SK-N-SH (cell line): ENCODE data around the gene FAM47E. TPM values are rescaled to one million over a fixed set of nuclear protein-coding genes. Genes with fewer than 3 reads are reported as not detected.
"Not testable (repeated sequence)": the region's sequence is repeated elsewhere in the genome, so short reads cannot be mapped to it uniquely, and the experiment has no call there.

Experiments used
- CTCF ChIA-PET: fragments of 300-600, 350-600 bp; formaldehyde crosslinking; extraction: SDS; loops from one replicate; lab custom pipeline; 2021; lab: Yijun Ruan, JAX
- POLR2A ChIA-PET: fragments of 350-600 bp; sonication (Branson Sonifier 250); formaldehyde crosslinking; extraction: SDS; loops from one replicate; lab custom pipeline; 2020; ENCODE audit warnings: antibody characterized with exemption, inconsistent platforms; lab: Yijun Ruan, JAX
- DNase-seq: peaks from one replicate; pipeline ENCODE4 v3.0.0; 2012
- H2AFZ ChIP-seq: fragments of 200-600 bp; sonication (generic); 2 replicates; pipeline ENCODE4 v1.8.1; 2016; ENCODE audit warnings: antibody characterized with exemption, mild to moderate bottlenecking, low read depth
- H3F3A ChIP-seq: fragments of 200-600 bp; sonication (generic); replicated peaks from 2 replicates; pipeline ENCODE3; 2016; ENCODE audit warnings: antibody characterized with exemption, mild to moderate bottlenecking; ENCODE audit not compliant: insufficient read depth
- H3K27ac ChIP-seq, 2 experiments: fragments of 200-500 bp in 1 of 2; fragments of 200-600 bp in 1 of 2; sonication (Bioruptor generic) in 1 of 2; sonication (generic), shearing (Covaris generic) in 1 of 2; 2 replicates each; pipeline versions ENCODE4 v1.5.1 to v1.6.1; 2014 to 2016; ENCODE audit warnings: low read depth in 2 of 2, inconsistent platforms in 1 of 2, low read length in 1 of 2, mild to moderate bottlenecking in 1 of 2, mixed read lengths in 1 of 2
- H3K27me3 ChIP-seq: fragments of 200-600 bp; sonication (generic), shearing (Covaris generic); 2 replicates; pipeline ENCODE4 v1.6.1; 2016; ENCODE audit warnings: mixed run types; ENCODE audit not compliant: insufficient read depth
- H3K36me3 ChIP-seq, 2 experiments: fragments of 200-500 bp in 1 of 2; fragments of 200-600 bp in 1 of 2; sonication (Bioruptor generic) in 1 of 2; sonication (generic) in 1 of 2; replicated peaks in 1 of 2; 2 replicates each; pipeline versions ENCODE3 to v1.5.1; 2014 to 2016; ENCODE audit warnings: low read length in 1 of 2, mild to moderate bottlenecking in 1 of 2; ENCODE audit not compliant: insufficient read depth in 2 of 2, control insufficient read depth in 1 of 2
- H3K4me1 ChIP-seq, 2 experiments: fragments of 200-500 bp in 1 of 2; fragments of 200-600 bp in 1 of 2; sonication (Bioruptor generic) in 1 of 2; sonication (generic), shearing (Covaris generic) in 1 of 2; 2 replicates each; pipeline versions ENCODE4 v1.5.1 to v1.6.1; 2014 to 2016; ENCODE audit warnings: low read depth in 1 of 2, low read length in 1 of 2, mixed run types in 1 of 2; ENCODE audit not compliant: insufficient read depth in 2 of 2, control insufficient read depth in 1 of 2
- H3K4me2 ChIP-seq: fragments of 200-600 bp; sonication (generic), shearing (Covaris generic); 2 replicates; pipeline ENCODE4 v1.6.1; 2017; ENCODE audit warnings: mixed run types
- H3K4me3 ChIP-seq, 2 experiments: fragments of 200-500 bp in 1 of 2; fragments of 200-600 bp in 1 of 2; sonication (Bioruptor generic) in 1 of 2; sonication (generic), shearing (Covaris generic) in 1 of 2; 2 replicates each; pipeline versions ENCODE4 v1.5.1 to v1.8.1; 2014 to 2016; ENCODE audit warnings: low read depth in 2 of 2, inconsistent platforms in 1 of 2, low read length in 1 of 2, mild to moderate bottlenecking in 1 of 2, mixed read lengths in 1 of 2, moderate library complexity in 1 of 2
- H3K79me2 ChIP-seq: fragments of 200-600 bp; sonication (generic); 2 replicates; pipeline ENCODE4 v1.8.1; 2017; ENCODE audit warnings: mild to moderate bottlenecking; ENCODE audit not compliant: insufficient read depth
- H3K9ac ChIP-seq: fragments of 200-600 bp; sonication (generic); 2 replicates; pipeline ENCODE4 v1.6.1; 2017; ENCODE audit warnings: mixed run types
- H3K9me2 ChIP-seq: fragments of 200-600 bp; sonication (generic); 2 replicates; pipeline ENCODE4 v1.6.1; 2017; ENCODE audit warnings: mixed run types
- H3K9me3 ChIP-seq: fragments of 200-600 bp; sonication (generic); 2 replicates; pipeline ENCODE4 v1.6.1; 2017; ENCODE audit warnings: mixed run types, mild to moderate bottlenecking, moderate library complexity
- H4K20me1 ChIP-seq: fragments of 200-600 bp; sonication (generic); 2 replicates; pipeline ENCODE4 v1.6.1; 2017; ENCODE audit warnings: mild to moderate bottlenecking, mixed run types; ENCODE audit not compliant: insufficient read depth
- CHD2 ChIP-seq: fragments of 150-350 bp; IDR thresholded peaks from 2 replicates; pipeline ENCODE4 v1.6.1; 2018; ENCODE audit warnings: low read length; ENCODE audit not compliant: partially characterized antibody
- ELF1 ChIP-seq: IDR thresholded peaks from 2 replicates; pipeline ENCODE4 v1.4.0; 2012
- EP300 ChIP-seq, 2 experiments: IDR thresholded peaks; 2 replicates each; pipeline versions ENCODE4 v1.4.0 to v1.6.1; 2012; ENCODE audit warnings: borderline replicate concordance in 1 of 2, low read depth in 1 of 2, low read length in 1 of 2
- FOXJ3 ChIP-seq: sonication (generic); formaldehyde crosslinking; IDR thresholded peaks from 2 replicates; pipeline ENCODE4 v1.5.1; 2020; ENCODE audit warnings: mild to moderate bottlenecking, missing genetic modification reagents
- GABPA ChIP-seq: IDR thresholded peaks from 2 replicates; pipeline ENCODE4 v1.4.0; 2012; ENCODE audit warnings: low read depth, mild to moderate bottlenecking
- GATA2 ChIP-seq: sonication (generic); formaldehyde crosslinking; IDR thresholded peaks from 2 replicates; pipeline ENCODE4 v1.5.0; 2020; ENCODE audit warnings: mild to moderate bottlenecking, missing genetic modification reagents
- JUND ChIP-seq: IDR thresholded peaks from 2 replicates; pipeline ENCODE4 v1.4.0; 2012
- MXI1 ChIP-seq: IDR thresholded peaks from 2 replicates; pipeline ENCODE4 v1.6.1; 2012; ENCODE audit warnings: mild to moderate bottlenecking, low read depth, low read length, improper control_type of control experiment
- NFIC ChIP-seq: IDR thresholded peaks from 2 replicates; pipeline ENCODE4 v1.4.0; 2012; ENCODE audit warnings: borderline replicate concordance
- NRF1 ChIP-seq: IDR thresholded peaks from 2 replicates; pipeline ENCODE4 v1.6.1; 2012; ENCODE audit warnings: low read depth, mild to moderate bottlenecking, low read length
- POLR2AphosphoS5 ChIP-seq: IDR thresholded peaks from 2 replicates; pipeline ENCODE4 v1.6.1; 2012; ENCODE audit warnings: low read depth, low read length
- RAD21 ChIP-seq: IDR thresholded peaks from 2 replicates; pipeline ENCODE4 v1.6.1; 2012; ENCODE audit warnings: mild to moderate bottlenecking, low read length
- RFX5 ChIP-seq: IDR thresholded peaks from 2 replicates; pipeline ENCODE4 v1.6.1; 2012; ENCODE audit warnings: mild to moderate bottlenecking, improper control_type of control experiment, low read length
- RXRA ChIP-seq: IDR thresholded peaks from 2 replicates; pipeline ENCODE4 v1.4.0; 2012; ENCODE audit warnings: low read depth, mild to moderate bottlenecking, borderline replicate concordance
- SIN3A ChIP-seq: IDR thresholded peaks from 2 replicates; pipeline ENCODE4 v1.6.1; 2012; ENCODE audit warnings: low read depth, mild to moderate bottlenecking, low read length, moderate library complexity, borderline replicate concordance
- YY1 ChIP-seq: IDR thresholded peaks from 2 replicates; pipeline ENCODE4 v1.4.0; 2012; ENCODE audit warnings: low read depth, mild to moderate bottlenecking
- WGBS: methylation state at CpG from one replicate; pipeline ENCODE4 v1.1.6; 2017; ENCODE audit warnings: low lambda C conversion rate; 5-methylcytosine and 5-hydroxymethylcytosine counted together
- polyA plus RNA-seq, 3 experiments: library from polyadenylated mRNA; depleted of rRNA; stranded (reverse); fragments of >200 nt; gene quantifications; 2 replicates each; pipeline ENCODE4 v1.2.3, GENCODE V29; 2012
- TF ChIP-seq, protein P1 (sequence below): fragments of 200-600 bp; sonication (generic); IDR thresholded peaks from 2 replicates; pipeline ENCODE4 v1.6.1; 2017; ENCODE audit warnings: antibody characterized with exemption, mild to moderate bottlenecking, moderate library complexity
- TF ChIP-seq, protein P2 (sequence below): IDR thresholded peaks from 2 replicates; pipeline ENCODE4 v1.4.0; 2012; ENCODE audit warnings: low read depth

Gene FAM47E
- polyA plus RNA-seq, 1 of the 3 experiments (the other 2 are of a cell fraction), result 1.8 TPM

DNA sequence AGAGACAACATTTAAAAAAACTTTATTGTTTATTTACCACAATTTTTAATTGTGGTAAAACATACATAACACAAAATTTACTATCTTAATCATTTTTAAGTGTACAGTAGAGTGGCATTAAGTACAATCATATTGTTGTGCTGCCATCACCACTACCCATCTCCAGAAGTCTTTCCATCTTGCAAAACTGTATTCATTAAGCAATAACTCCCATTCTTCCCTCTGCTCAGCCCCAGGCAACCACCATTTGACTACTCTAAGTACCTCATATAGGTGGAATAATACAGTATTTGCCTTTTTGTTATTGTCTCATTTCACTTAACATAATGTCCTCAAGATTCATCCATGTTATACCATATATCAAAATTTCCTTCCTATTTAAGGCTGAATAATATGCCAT lies 12.8 kb upstream of the FAM47E start:
- no peak overlapping the region for H3K9ac ChIP-seq
- no peaks in the 10 kb centered on the region for H4K20me1 ChIP-seq
- ChIA-PET POLR2A (no interaction called here), CTCF (interaction anchor here (0.8 kb wide), 1 partner anchor 59 kb away, joined by 3 read pairs; no protein-coding TSS in a partner anchor)
- H2AFZ ChIP-seq, result no peak overlapping the region
- no peak overlapping the region for H3K27ac ChIP-seq
- no peak overlapping the region for H3K4me2 ChIP-seq
- H3K4me1 ChIP-seq, result peaks cover 0 to 4% of the 10 kb centered on the region in 2 experiments; a peak in 1 of 4 replicates
- H3K36me3 ChIP-seq, result no peaks in the 10 kb centered on the region
- H3K9me3 ChIP-seq, result 0 out of 2 replicates have a peak, but pooled peaks cover 3% of the 10 kb centered on the region
- peaks cover 5% of the 10 kb centered on the region for H3F3A ChIP-seq
- H3K79me2 ChIP-seq, result peaks cover 3% of the 10 kb centered on the region
- no peak for DNase-seq
- no peaks in the 10 kb centered on the region for H3K9me2 ChIP-seq
- H3K4me3 ChIP-seq, result no peak overlapping the region
- H3K27me3 ChIP-seq, result no peaks in the 10 kb centered on the region
- TF ChIP-seq, protein P1, sequence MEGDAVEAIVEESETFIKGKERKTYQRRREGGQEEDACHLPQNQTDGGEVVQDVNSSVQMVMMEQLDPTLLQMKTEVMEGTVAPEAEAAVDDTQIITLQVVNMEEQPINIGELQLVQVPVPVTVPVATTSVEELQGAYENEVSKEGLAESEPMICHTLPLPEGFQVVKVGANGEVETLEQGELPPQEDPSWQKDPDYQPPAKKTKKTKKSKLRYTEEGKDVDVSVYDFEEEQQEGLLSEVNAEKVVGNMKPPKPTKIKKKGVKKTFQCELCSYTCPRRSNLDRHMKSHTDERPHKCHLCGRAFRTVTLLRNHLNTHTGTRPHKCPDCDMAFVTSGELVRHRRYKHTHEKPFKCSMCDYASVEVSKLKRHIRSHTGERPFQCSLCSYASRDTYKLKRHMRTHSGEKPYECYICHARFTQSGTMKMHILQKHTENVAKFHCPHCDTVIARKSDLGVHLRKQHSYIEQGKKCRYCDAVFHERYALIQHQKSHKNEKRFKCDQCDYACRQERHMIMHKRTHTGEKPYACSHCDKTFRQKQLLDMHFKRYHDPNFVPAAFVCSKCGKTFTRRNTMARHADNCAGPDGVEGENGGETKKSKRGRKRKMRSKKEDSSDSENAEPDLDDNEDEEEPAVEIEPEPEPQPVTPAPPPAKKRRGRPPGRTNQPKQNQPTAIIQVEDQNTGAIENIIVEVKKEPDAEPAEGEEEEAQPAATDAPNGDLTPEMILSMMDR, result no peak
- TF ChIP-seq CHD2 (no peak), POLR2AphosphoS5 (no peak), EP300 (IDR thresholded peaks at IDR 0.05; ENCODE audit: borderline replicate concordance in 1 of 2, low read depth in 1 of 2, low read length in 1 of 2) (no peak), RAD21 (no peak)

DNA sequence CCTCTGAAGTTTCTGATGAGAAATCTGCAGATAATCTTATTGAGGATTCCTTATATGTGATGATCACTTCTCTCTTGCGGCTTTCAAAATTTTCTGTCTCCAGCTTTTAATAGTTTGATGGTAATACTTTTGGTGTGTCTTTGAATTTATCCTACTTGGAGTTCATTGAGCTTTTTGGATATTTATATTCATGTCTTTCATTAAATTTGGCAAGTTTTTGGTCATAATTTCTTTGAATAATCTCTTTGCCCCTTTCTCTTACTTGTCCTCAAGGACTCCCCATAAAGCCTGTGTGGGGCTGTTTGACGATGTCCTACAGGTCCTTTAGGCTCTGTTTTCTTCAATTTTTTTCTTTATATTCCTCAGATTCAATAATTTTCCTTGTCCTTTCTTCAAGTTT lies 11.3 kb upstream of the FAM47E start:
- Histone ChIP-seq H3K9ac (no peak overlapping the region), H3K79me2 (no peaks in the 10 kb centered on the region), H3K27me3 (no peaks in the 10 kb centered on the region), H4K20me1 (no peaks in the 10 kb centered on the region), H3F3A (peaks cover 5% of the 10 kb centered on the region)
- no peak for DNase-seq
- no peak for TF ChIP-seq MXI1
- no peak for TF ChIP-seq YY1
- TF ChIP-seq, protein P1, result no peak
- no peak for TF ChIP-seq NFIC
- TF ChIP-seq NRF1, result no peak
- no peak for TF ChIP-seq GABPA
- TF ChIP-seq POLR2AphosphoS5, result no peak
- TF ChIP-seq GATA2, result no peak
- no peak for TF ChIP-seq EP300 (IDR thresholded peaks at IDR 0.05; ENCODE audit: borderline replicate concordance in 1 of 2, low read depth in 1 of 2, low read length in 1 of 2)
- no peak for TF ChIP-seq RXRA
- no peak for TF ChIP-seq FOXJ3 (CRISPR knock-in tag)
- no peak for TF ChIP-seq SIN3A
- no peak for TF ChIP-seq JUND
- TF ChIP-seq RFX5, result no peak
- no peak for TF ChIP-seq ELF1
- TF ChIP-seq, protein P2, sequence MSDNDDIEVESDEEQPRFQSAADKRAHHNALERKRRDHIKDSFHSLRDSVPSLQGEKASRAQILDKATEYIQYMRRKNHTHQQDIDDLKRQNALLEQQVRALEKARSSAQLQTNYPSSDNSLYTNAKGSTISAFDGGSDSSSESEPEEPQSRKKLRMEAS, result no peak
- TF ChIP-seq, all 33 proteins: peak for 0
- 53% methylated on average over 2 of the region's 2 CpGs for WGBS
- no peaks in the 10 kb centered on the region for H3K4me1 ChIP-seq
- H3K36me3 ChIP-seq, result no peaks in the 10 kb centered on the region
- ChIA-PET POLR2A (no interaction called here), CTCF (interaction anchor here (2.9 kb wide), 1 partner anchor 60 kb away, joined by 13 read pairs; no protein-coding TSS in a partner anchor)
- no peak overlapping the region for H3K4me3 ChIP-seq
- H3K27ac ChIP-seq, result no peak overlapping the region
- no peaks in the 10 kb centered on the region for H3K9me2 ChIP-seq
- H3K9me3 ChIP-seq, result 0 out of 2 replicates have a peak, but pooled peaks cover 3% of the 10 kb centered on the region
- H2AFZ ChIP-seq, result no peak overlapping the region
- H3K4me2 ChIP-seq, result no peak overlapping the region

DNA sequence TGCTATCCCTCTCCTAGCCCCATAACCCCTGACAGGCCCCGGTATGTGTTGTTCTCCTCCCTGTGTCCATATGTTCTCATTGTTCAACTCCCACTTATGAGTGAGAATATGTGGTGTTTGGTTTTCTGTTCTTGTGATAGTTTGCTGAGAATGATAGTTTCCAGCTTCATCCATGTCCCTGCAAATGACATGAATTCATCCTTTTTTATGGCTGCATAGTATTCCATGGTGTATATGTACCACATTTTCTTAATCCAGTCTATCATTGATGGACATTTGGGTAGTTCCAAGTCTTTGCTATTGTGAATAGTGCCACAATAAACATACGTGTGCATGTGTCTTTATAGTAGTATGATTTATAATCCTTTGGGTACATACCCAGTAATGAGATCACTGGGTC lies 7.6 kb upstream of the FAM47E start:
- H3K9me3 ChIP-seq, POLR2A ChIA-PET, H3K4me1 ChIP-seq, H3K9me2 ChIP-seq, H3K27me3 ChIP-seq, H3K79me2 ChIP-seq, H3K4me3 ChIP-seq, H3K4me2 ChIP-seq, H3K27ac ChIP-seq, H3F3A ChIP-seq, H3K9ac ChIP-seq, DNase-seq, H4K20me1 ChIP-seq, H2AFZ ChIP-seq, H3K36me3 ChIP-seq: not testable (repeated sequence)
- 73% methylated on average over 2 of the region's 2 CpGs for WGBS
- CTCF ChIA-PET, result interaction anchor here (2.8 kb wide), 1 partner anchor 8 kb away, joined by 19 read pairs; the partner anchor contains the start of gene FAM47E
